Measurements from ENCODE around the gene SV2B.

SV2B gene

GRCh38 chr15:91108421-91108820 is 8.4 kb downstream of the SV2B start:
- DNase-seq: no peak

- DNase-seq: no peak
Measured at GRCh38 chr15:91109885-91110284, 9.8 kb downstream of the SV2B start.

DNA sequence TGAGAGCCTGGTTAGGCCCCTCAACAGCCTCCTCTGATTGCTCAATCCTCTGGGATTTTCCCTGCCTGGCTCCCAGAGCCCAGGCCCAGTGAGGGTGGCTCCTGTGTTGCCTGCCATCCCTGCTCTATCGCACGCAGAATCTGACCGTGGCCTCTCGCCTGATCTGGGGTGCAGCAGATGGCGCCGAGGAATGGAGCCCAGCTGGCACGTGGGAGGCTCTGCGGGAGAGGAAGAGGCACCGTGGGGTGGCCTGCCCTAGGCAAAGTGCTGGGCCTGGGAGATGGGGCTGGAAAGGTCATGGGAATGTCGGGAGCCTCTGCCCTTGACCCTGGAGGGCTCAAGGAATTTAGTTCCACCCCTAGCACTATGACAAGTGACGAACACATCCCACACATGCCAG is 10.3 kb downstream of the SV2B start:
- no peak for DNase-seq

DNA sequence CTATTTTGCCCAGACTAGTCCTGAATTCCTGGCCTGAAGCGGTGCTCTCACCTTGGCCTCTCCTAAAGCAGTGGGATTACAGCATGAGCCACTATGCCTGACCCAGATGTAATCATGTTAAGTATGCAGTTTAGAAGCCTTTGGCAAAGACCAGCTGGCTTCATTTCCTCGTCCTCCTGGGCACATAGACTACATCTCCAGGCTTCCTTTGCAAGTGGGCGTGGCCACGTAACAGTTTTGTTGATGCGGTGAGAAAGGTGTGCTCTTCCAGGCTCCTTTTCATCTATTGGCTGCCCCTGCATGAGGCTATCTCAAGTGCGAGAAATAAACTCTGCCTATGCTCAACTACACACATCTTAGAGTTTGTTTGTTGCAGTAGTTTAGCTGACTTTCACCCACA is 13.0 kb downstream of the SV2B start:
- no peak for DNase-seq

- no peak for DNase-seq
Measured at GRCh38 chr15:91114301-91114700, 14.2 kb downstream of the SV2B start.

GRCh38 chr15:91116113-91117067 is 16.3 kb downstream of the SV2B start:
- DNase-seq: no peak

DNA sequence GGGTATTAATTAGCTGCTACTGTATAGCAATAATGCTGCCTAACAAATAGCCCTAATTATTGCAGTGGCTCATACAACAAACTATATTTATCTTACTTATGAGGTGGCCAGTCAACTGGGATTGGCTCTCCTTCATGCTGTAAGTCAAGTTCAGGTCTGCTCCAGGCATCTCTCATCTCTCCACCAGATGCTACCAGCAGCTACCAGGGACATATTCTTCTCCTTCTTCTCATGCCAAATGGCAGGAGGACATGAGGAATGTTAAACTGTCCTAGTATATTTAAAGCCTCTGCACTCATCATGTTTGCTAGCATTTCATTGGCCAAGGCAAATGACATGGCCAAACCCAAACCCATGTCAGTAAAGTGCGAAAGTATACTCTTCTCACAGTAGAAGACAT is 17.3 kb downstream of the SV2B start:
- no peak for DNase-seq

- peak; percentile 32 for DNase-seq
Measured at GRCh38 chr15:91118817-91119590, 18.9 kb downstream of the SV2B start.

GRCh38 chr15:91122296-91122695 is 22.2 kb downstream of the SV2B start:
- no peak for DNase-seq

DNA sequence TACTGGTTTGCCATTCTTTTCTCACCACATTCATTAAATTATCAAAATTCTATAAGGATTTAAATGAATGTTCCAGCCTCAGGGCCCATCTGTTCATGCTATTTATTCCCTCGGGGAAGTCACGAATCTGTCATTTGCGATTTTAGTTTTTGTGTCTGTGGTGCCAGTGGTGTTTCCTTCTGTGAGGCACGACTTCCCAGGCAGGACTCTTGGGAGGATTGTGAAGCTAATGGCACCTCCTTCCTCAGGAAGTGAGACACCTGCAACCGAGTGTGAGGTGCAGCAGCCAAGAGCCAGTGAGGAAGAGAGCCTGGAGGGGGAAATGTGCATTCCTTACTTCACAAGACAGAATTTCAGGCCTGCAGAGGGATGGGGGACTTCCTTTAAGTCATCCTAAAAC is 24.1 kb downstream of the SV2B start:
- DNase-seq: no peak

DNA sequence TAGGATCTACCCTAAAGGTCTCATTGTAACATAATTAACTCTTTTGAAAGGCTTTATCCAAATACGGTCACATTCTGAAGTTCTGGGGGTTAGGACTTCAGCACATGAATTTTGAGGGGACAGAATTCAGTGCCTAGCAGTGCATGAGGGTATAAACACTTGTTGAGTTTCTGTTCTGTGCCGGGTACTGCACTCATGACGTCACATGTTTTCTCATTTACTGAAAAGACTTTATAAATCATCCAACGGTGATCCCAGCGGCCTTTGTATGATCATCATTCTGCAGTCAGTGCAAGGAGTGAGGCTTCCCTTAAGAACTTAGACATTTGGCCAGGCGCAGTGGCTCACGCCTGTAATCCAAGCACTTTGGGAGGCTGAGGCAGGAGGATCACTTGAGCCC is 25.1 kb downstream of the SV2B start:
- no peak for DNase-seq

- DNase-seq: no peak
Measured at GRCh38 chr15:91126080-91126479, 26.0 kb downstream of the SV2B start.

DNA sequence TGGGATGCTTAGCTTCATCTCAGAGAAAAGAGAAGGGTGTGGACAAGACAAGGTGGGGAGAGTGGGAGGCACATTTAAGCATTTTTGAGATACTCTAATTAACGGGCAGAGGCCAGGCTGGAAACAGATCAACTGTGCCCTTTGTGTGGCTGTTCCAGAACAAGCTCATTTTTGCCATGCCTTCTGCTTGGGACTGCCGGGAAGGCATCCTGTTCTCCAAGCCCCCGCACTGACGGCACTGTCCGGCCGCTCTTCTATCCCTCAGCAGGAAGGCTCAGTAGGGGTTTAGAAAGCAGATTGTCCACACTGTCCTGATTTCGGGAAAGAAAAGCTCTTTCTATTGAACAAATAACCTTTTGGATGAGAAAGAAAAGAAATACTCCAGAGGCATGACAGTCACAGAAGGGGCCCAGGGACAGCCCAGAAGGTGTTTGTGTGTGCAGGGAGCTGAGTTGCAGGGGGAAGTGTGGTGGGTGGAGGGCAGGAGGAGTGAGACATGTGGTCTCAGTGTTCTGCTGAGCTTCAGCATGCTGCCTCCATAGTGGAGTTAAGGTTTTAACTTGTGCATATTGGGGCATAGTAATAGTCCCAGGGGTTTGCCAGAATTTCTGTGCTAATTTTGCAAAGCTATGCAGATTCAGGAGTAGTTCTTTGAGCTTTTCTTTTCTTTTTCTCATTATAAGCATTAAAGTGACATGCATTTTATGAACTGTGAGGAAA is 27.3 kb downstream of the SV2B start:
- no peak for DNase-seq

DNA sequence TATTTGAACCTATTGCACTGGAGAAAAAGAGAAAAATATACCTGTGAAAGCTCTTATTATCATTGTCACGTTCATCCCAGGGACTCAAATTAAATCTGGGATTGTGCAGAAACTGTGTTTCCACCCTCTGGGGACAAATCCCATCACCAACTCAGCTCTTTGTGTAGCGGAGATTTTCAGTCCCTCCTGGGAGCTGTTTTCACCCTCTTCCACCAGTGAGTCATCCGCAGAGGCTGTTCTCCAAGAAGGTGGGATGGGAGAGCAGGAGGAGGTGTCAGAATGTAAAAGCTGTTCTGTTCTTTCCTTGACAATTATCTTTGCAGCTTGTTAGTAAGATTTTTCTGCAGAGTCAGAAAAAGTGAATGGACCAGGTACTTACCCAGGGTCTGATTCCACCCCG is 28.0 kb downstream of the SV2B start:
- DNase-seq: no peak

- no peak for DNase-seq
Measured at GRCh38 chr15:91129436-91129835, 29.4 kb downstream of the SV2B start.

- no peak for DNase-seq
Measured at GRCh38 chr15:91132079-91132478, 32.0 kb downstream of the SV2B start.

DNA sequence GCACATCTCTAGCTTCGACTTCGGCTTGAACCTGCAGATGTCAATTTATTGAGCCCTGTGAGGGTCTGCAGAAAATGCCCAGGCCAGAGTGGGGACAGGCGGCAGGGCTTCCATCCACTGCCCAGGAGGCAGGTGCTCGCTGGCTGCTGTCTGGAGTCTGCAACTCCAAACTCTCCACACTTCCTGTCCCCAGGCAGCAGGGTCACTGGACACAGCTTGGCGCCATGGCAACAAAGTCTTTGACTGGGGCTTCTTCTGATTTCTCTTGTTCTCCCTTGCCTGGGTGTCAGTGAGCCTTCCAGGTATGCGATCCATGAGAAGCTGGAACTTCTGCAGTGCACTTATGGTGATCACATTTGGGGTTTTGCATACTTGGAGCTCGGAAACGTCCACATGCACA is 33.5 kb downstream of the SV2B start:
- no peak for DNase-seq

GRCh38 chr15:91135201-91136130 is 35.4 kb downstream of the SV2B start:
- no peak for DNase-seq

DNA sequence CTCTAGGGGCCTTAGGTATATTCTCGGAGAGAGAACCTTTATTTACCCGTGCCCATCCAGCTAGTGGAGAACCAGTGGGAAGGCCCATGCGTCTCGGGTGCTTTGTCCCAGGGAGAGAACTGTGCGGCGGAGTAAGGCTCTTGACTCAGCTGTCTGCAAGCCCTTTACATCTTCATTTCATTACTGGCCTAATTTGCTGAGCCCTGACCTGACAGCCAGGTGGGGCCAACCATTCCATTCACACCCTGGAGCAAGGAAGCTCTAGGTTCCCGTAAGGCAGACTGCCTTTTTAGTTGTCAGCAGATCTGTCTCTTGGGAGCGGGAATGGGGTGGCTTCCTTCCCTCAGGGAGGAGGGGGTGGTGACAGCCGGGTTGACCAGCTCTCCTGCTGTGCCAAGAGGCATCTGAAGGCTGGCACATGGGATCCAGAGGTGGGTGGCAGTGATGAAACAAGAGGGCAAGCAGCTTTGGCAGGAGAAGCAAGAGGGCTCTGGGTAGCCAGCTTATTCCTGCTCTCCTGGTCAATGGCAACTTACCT is 36.4 kb downstream of the SV2B start:
- no peak for DNase-seq

GRCh38 chr15:91140601-91141000 is 40.5 kb downstream of the SV2B start:
- DNase-seq: no peak

DNA sequence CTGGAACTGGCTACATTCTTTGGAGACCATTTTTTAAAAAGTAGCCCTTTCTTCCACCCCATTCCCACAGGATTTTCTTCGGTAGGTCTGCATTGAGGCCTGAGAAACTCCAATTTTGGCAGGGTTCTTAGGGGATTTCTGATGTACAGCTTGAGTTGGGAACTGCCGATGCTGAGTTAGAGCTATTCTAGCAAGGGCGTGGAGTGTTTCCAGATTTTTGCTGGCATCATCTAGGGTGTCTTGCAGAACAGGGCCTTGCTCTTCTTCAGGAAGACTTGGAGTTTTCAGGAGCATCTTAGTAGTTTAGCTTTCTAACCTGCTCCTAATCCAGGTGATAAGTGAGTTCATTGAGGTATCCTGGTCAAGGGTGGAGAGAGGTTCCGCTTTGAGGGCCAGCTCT is 41.0 kb downstream of the SV2B start:
- DNase-seq: no peak

Measured in right hindlimb (tissue), 1 donor.